ENCODE measurements around the gene BMPR1A. TPM values are rescaled to one million over a fixed set of nuclear protein-coding genes. Genes with fewer than 3 reads are reported as not detected.

BMPR1A gene
- total and polyA plus RNA-seq, 8 donors = 5.8 to 104 (median 19.9) TPM

- Histone ChIP-seq H3K4me1 (peaks cover 0 to 34% (median 18%) of the 10 kb centered on the region in 4 donors), H3K9me3 (no peaks in the 10 kb centered on the region), H3K4me3 (no peak overlapping the region), H3K27ac (peak overlapping the region in 1 of 5 donors; percentile 42), H3K27me3 (no peaks in the 10 kb centered on the region), H3K36me3 (peaks cover 0 to 40% (median 29%) of the 10 kb centered on the region in 4 donors)
- intact Hi-C loops (cut with DNase I; ENCODE audit: low total_unique reads) = loop anchor here (5.0 kb wide), 1 partner anchor 196 kb away; no protein-coding TSS in a partner anchor
- WGBS, 5 donors = 61 to 73% (median 63%) methylated on average over 4 of the region's 4 CpGs
- DNase-seq = no peak
- TF ChIP-seq EP300 (IDR thresholded peaks at IDR 0.05) = no peak
- TF ChIP-seq POLR2AphosphoS5 (IDR thresholded peaks at IDR 0.05) = no peak
- no peak for TF ChIP-seq POLR2A (IDR thresholded peaks at IDR 0.05)
- TF ChIP-seq CTCF (IDR thresholded peaks at IDR 0.05) = no peak
Measured at GRCh38 chr10:86898511-86898910, 142.1 kb downstream of the BMPR1A start.

- H3K4me3 ChIP-seq = no peak overlapping the region
- no peaks in the 10 kb centered on the region for H3K27me3 ChIP-seq
- WGBS, 5 donors = 60 to 67% (median 64%) methylated on average over 6 of the region's 6 CpGs
- no peaks in the 10 kb centered on the region for H3K9me3 ChIP-seq
- peak in 1 of 2 donors; percentile 25 for DNase-seq
- intact Hi-C loops (cut with DNase I; ENCODE audit: low total_unique reads) = loop anchor here (5.0 kb wide), 1 partner anchor 197 kb away; no protein-coding TSS in a partner anchor
- peaks cover 0 to 34% (median 18%) of the 10 kb centered on the region in 4 donors for H3K4me1 ChIP-seq
- TF ChIP-seq CTCF (IDR thresholded peaks at IDR 0.05) (no peak), EP300 (IDR thresholded peaks at IDR 0.05) (no peak), POLR2AphosphoS5 (IDR thresholded peaks at IDR 0.05) (no peak), POLR2A (IDR thresholded peaks at IDR 0.05) (no peak)
- H3K27ac ChIP-seq = peak overlapping the region in 1 of 5 donors; percentile 42
- peaks cover 0 to 41% (median 32%) of the 10 kb centered on the region in 4 donors for H3K36me3 ChIP-seq
Measured at GRCh38 chr10:86899132-86899531, 142.7 kb downstream of the BMPR1A start.

- Histone ChIP-seq H3K36me3 (peaks cover 0 to 43% (median 38%) of the 10 kb centered on the region in 4 donors), H3K27ac (peak overlapping the region in 1 of 5 donors; percentile 42), H3K27me3 (no peaks in the 10 kb centered on the region), H3K4me1 (peaks cover 0 to 34% (median 18%) of the 10 kb centered on the region in 4 donors), H3K4me3 (no peak overlapping the region), H3K9me3 (no peaks in the 10 kb centered on the region)
- TF ChIP-seq EP300 (IDR thresholded peaks at IDR 0.05) (no peak), POLR2A (IDR thresholded peaks at IDR 0.05) (no peak), POLR2AphosphoS5 (IDR thresholded peaks at IDR 0.05) (peak in 1 of 3 donors; percentile 60), CTCF (IDR thresholded peaks at IDR 0.05) (peak in 5 of 7 experiments; percentile 49 to 82 (median 65))
- intact Hi-C loops (cut with DNase I; ENCODE audit: low total_unique reads) = loop anchor here (5.0 kb wide), 1 partner anchor 197 kb away; no protein-coding TSS in a partner anchor
- WGBS, 5 donors = 7 to 13% (median 12%) methylated on average over 9 of the region's 9 CpGs
- DNase-seq = peak; percentile 63 to 89
Measured at GRCh38 chr10:86899670-86900276, 143.4 kb downstream of the BMPR1A start.

- H3K27me3 ChIP-seq = no peaks in the 10 kb centered on the region
- H3K27ac ChIP-seq = peak overlapping the region in 2 of 5 donors; percentile 28 to 57
- H3K36me3 ChIP-seq = peaks cover 0 to 55% (median 45%) of the 10 kb centered on the region in 4 donors
- H3K4me3 ChIP-seq = no peak overlapping the region
- WGBS, 5 donors = 25 to 38% (median 37%) methylated on average over 2 of the region's 2 CpGs
- H3K4me1 ChIP-seq = peaks cover 0 to 34% (median 18%) of the 10 kb centered on the region in 4 donors
- no peaks in the 10 kb centered on the region for H3K9me3 ChIP-seq
- TF ChIP-seq POLR2AphosphoS5 (IDR thresholded peaks at IDR 0.05) (peak in 1 of 3 donors; percentile 66), EP300 (IDR thresholded peaks at IDR 0.05) (no peak)
- peak; percentile 68 to 81 for DNase-seq
- intact Hi-C loops (cut with DNase I; ENCODE audit: low total_unique reads) = no loop called here
Measured at GRCh38 chr10:86900955-86901354, 144.5 kb downstream of the BMPR1A start.
